Renal cortical epithelial cell (primary cell): ENCODE data around the gene ONECUT1. TPM values are rescaled to one million over a fixed set of nuclear protein-coding genes. Genes with fewer than 3 reads are reported as not detected.
A peak's percentile ranks its signal among the peaks of the same experiment; 100 is the strongest.

Experiments
- DNase-seq: peaks from one replicate; pipeline ENCODE4 v3.0.0-alpha.2; 2011; ENCODE audit warnings: low read depth
- total RNA-seq: library from RNA; depleted of rRNA; stranded (reverse); fragments of >200 nt; gene quantifications from 2 replicates; pipeline ENCODE4 v1.2.3, GENCODE V29; 2014

Gene ONECUT1
- total RNA-seq, 1 donor from 2014 or later, result 0.10 TPM

GRCh38 chr15:52782514-52782913, 7.6 kb downstream of the ONECUT1 start:
- no peak for DNase-seq

- peak; percentile 42 for DNase-seq
These were observed 9.8 kb downstream of the ONECUT1 start for GRCh38 chr15:52780172-52780980.

GRCh38 chr15:52778457-52778856, 11.7 kb downstream of the ONECUT1 start:
- DNase-seq, result no peak

- DNase-seq, result no peak
These were observed 17.4 kb downstream of the ONECUT1 start for GRCh38 chr15:52772766-52773165.

- DNase-seq, result peak; percentile 29
These were observed 24.4 kb downstream of the ONECUT1 start for GRCh38 chr15:52765785-52766184.

GRCh38 chr15:52764731-52765130, 25.4 kb downstream of the ONECUT1 start:
- DNase-seq, result no peak

- no peak for DNase-seq
These were observed 27.5 kb downstream of the ONECUT1 start for GRCh38 chr15:52762621-52763020.

- no peak for DNase-seq
These were observed 29.6 kb downstream of the ONECUT1 start for GRCh38 chr15:52760562-52760961.

GRCh38 chr15:52759969-52760368, 30.2 kb downstream of the ONECUT1 start:
- no peak for DNase-seq

GRCh38 chr15:52757496-52757895, 32.6 kb downstream of the ONECUT1 start:
- no peak for DNase-seq

GRCh38 chr15:52751522-52751921, 38.6 kb downstream of the ONECUT1 start:
- no peak for DNase-seq

- no peak for DNase-seq
These were observed 40.9 kb downstream of the ONECUT1 start for GRCh38 chr15:52749258-52749657.

- peak; percentile 60 for DNase-seq
These were observed 43.9 kb downstream of the ONECUT1 start for GRCh38 chr15:52746162-52746757.

- DNase-seq, result no peak
These were observed 44.6 kb downstream of the ONECUT1 start for GRCh38 chr15:52745326-52746161.

GRCh38 chr15:52738311-52738710, 51.8 kb downstream of the ONECUT1 start:
- no peak for DNase-seq

- peak; percentile 30 for DNase-seq
These were observed 52.4 kb downstream of the ONECUT1 start for GRCh38 chr15:52737720-52738119.

- peak; percentile 76 for DNase-seq
These were observed 54.7 kb downstream of the ONECUT1 start for GRCh38 chr15:52735231-52736089.

- no peak for DNase-seq
These were observed 55.8 kb downstream of the ONECUT1 start for GRCh38 chr15:52734329-52734728.

GRCh38 chr15:52733696-52734255, 56.4 kb downstream of the ONECUT1 start:
- no peak for DNase-seq

- peak; percentile 80 for DNase-seq
These were observed 57.0 kb downstream of the ONECUT1 start for GRCh38 chr15:52733088-52733487.

GRCh38 chr15:52732551-52732950, 57.6 kb downstream of the ONECUT1 start:
- DNase-seq, result no peak
